AG09319 (cell line): ENCODE data around the gene ATXN7.

Experiments
- DNase-seq: peaks from one replicate; pipeline ENCODE4 v3.0.0-alpha.2; 2010; ENCODE audit warnings: low read depth; ENCODE audit errors: extremely low read depth
- TF ChIP-seq, protein P1 (sequence below): IDR thresholded peaks from 2 replicates; pipeline ENCODE4 v1.5.1; 2011; ENCODE audit warnings: low read depth, mild to moderate bottlenecking, inconsistent platforms, low read length, moderate library complexity

Gene ATXN7

DNA sequence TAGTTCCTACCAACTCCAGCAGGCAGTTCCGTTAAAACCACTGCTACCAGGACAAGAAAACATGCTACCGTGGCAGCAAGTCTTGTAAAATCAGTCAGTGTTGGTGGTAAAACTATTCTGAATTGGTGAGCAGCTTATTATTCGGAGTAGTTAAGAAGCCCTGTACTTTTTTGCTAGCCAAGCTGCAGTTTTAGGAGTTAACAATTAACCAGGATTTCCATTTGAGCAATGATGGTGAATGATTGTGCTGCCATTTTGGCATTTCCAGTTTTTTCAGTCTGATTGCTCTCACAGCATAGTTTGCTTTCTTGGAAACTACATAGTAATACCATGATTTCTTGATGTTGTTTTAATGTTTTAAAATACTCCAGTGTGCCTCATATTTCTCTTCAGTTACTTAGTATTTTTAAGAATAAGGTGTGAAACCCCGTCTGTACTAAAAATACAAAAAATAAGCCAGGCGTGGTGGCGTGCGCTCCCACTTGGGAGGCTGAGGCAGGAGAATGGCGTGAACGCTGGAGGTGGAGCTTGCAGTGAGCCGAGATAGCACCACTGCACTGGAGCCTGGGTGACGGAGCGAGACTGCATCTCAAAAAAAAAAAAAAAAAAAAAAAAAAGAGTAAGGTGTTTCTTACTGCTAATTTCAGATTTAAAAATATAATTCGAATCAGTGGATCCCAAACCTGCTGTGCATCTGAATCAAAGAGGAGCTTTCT is 92.3 kb downstream of the ATXN7 start:
- no peak for DNase-seq
- TF ChIP-seq, protein P1, sequence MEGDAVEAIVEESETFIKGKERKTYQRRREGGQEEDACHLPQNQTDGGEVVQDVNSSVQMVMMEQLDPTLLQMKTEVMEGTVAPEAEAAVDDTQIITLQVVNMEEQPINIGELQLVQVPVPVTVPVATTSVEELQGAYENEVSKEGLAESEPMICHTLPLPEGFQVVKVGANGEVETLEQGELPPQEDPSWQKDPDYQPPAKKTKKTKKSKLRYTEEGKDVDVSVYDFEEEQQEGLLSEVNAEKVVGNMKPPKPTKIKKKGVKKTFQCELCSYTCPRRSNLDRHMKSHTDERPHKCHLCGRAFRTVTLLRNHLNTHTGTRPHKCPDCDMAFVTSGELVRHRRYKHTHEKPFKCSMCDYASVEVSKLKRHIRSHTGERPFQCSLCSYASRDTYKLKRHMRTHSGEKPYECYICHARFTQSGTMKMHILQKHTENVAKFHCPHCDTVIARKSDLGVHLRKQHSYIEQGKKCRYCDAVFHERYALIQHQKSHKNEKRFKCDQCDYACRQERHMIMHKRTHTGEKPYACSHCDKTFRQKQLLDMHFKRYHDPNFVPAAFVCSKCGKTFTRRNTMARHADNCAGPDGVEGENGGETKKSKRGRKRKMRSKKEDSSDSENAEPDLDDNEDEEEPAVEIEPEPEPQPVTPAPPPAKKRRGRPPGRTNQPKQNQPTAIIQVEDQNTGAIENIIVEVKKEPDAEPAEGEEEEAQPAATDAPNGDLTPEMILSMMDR: no peak

DNA sequence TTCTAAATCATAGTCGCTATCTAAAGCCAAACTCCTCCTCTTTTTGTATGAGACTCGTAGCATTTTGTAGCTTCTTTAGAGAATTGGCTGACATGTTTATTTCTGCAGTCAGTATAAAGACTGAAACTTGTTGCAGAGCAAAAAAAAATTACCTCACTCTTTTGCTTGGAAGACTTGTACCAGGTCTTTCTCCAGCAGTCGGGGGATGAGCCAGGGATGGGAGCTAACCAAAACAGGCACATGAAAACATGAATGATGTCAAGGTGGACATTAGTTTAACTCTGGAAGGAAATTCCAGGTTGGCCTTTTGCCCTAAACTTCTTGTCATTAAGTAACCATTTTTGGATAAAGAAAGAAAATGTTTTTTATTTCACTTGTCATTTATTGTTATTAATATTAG is 95.5 kb downstream of the ATXN7 start:
- TF ChIP-seq, protein P1: no peak
- DNase-seq: no peak

DNA sequence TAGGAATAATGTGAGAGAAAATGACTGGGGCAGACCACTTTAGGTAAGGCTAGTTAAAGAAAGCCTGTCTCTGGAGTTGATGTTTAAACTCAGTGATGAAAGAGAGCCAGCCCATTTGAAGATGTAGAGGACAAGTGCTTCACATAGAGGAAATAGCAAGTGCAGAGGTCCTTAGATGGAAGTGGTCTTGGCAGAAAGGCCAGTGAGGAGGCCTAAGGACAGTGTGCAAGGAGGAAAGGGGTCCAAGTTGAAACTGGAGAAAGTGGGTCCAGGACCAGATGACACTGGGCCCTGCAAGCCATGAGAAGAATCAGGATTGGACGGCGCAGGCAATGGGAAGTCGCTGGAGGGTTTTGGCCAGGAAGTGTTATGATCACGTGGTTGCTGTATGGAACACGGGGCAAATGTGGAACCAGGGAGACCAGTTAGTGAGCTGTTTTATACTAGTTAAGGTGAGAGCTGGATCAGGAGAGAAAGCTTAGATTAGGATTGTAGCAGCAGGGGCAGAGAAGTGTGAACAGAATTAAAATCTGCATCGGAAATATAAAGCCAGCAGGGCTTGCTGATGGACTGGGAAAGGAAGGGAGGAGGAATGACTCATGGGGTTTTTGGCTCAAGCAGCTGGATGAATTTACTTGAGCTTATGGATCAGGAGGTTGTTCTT is 96.5 kb downstream of the ATXN7 start:
- DNase-seq: no peak

DNA sequence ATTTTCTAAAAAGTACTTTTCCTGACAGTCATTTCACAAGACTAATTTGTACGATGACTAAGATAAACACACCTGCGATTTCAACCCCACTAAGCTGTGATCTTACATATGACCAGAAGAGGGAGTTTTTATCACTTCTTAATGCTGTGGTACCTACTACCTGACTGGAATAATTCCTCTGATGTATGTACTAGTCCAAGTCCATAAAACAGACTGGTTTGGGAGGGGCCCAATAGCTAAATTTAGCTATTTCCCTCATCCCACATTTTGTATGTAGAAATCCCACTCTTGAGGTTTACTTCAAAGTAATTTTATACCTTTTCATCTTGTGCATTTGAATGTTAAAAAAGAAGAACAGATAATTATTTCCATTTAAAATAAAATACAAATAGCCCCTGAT is 98.2 kb downstream of the ATXN7 start:
- no peak for DNase-seq
- TF ChIP-seq, protein P1: peak; percentile 52

More for the DNA sequence above, 96.5 kb downstream of the ATXN7 start:
- TF ChIP-seq, protein P1: peak; percentile 7

DNA sequence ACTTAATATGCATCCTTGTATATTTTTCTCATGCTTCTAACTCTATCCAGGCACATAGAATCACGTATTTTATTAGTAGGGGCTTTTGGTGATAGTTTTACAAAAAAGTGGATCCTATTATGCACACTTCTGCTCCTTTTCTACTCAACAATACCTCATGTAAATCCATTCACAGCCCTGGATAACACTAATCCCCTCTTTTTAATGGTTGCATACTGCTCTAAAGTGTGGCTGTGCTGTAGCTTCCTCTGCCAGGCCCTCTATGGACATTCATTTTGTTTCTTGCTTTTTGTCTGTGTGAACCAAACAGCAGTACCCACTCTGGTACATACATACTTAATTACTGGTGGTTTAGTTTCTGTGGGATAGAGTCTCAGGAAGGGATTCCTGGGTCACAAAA is 99.8 kb downstream of the ATXN7 start:
- TF ChIP-seq, protein P1: no peak
- DNase-seq: no peak

DNA sequence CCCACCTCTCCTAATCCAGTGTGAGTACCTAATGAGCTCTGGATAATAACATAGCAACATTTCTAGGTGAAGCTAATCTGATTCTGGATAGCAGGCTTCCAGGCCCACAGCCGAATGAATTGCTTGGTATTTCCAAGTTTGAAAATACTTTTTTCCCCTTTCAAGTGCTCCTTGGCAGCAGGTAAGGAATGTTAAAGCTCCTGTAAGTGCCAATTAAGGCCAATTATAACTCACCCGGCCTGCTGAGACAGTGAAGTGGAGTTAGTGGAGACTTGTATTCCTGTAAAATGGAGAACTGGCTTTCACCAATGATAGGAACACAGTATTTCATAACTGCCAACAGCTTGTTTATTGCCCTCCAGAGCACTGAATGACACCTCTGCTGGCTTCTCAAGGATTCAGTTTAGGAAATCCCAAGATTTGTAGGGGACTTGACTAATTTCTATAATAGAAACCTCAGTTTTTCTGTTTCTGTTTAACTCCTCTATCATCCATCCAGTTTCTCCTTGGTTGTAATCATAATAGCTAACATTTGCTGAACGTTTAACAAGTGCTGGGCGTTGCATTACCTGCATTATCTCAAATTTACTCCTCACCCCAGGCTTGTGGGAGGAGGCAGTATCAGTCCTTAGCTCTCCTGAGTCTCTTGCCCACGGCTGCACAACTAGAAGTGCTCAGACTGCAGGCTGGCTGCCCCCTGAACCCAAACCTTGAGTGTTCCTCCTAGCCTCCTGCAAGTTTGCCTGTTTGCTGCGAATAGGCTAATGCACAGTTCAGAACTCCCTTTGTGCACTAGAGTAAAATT is 101.2 kb downstream of the ATXN7 start:
- no peak for DNase-seq

More for the DNA sequence above, 101.2 kb downstream of the ATXN7 start:
- TF ChIP-seq, protein P1: no peak
